Tibial artery (tissue), 4 donors: ENCODE results near the gene CDHR3.

ENCODE experiments used
- DNase-seq, 2 donors: peaks; one replicate each; pipeline ENCODE4 v3.0.0-alpha.2; 2019
- H3K27ac ChIP-seq, 2 donors: fragments of 200-600 bp; sonication (generic) in 1 of 2; 1 replicate in 1 of 2; 2 replicates in 1 of 2; pipeline ENCODE4 v1.5.1; 2018 to 2019; ENCODE audit warnings: mild to moderate bottlenecking in 1 of 2
- H3K27me3 ChIP-seq, 2 donors: fragments of 200-600 bp; sonication (generic) in 1 of 2; one replicate each; pipeline versions ENCODE4 v1.5.1 to v1.6.0; 2016 to 2019
- H3K36me3 ChIP-seq, 3 donors: fragments of 200-600 bp; sonication (generic) in 2 of 3; one replicate each; pipeline ENCODE4 v1.5.1; 2016 to 2019; ENCODE audit warnings: mild to moderate bottlenecking in 2 of 3
- H3K4me1 ChIP-seq, 4 donors: fragments of 200-600 bp; sonication (generic) in 2 of 4; 1 replicate in 3 of 4; 2 replicates in 1 of 4; pipeline ENCODE4 v1.5.1; 2016 to 2019
- H3K4me3 ChIP-seq, 2 donors: fragments of 200-600 bp; sonication (generic) in 1 of 2; 1 replicate in 1 of 2; 2 replicates in 1 of 2; pipeline ENCODE4 v1.5.1; 2018 to 2019; ENCODE audit warnings: mild to moderate bottlenecking in 2 of 2
- H3K9me3 ChIP-seq, 3 donors: fragments of 200-600 bp; sonication (generic) in 1 of 3; one replicate each; pipeline ENCODE4 v1.5.1; 2016 to 2019
- intact Hi-C: fragments of 100-400 bp; cut with DNase I; formaldehyde crosslinking; loops from one replicate; pipeline ENCODE4 v1.15.0; 2023; ENCODE audit warnings: low total_unique reads
- TF ChIP-seq, protein P1 (sequence below), 2 experiments: fragments of 200-600 bp in 1 of 2; fragments of 450-650 bp in 1 of 2; IDR thresholded peaks; one replicate each; pipeline ENCODE4 v1.5.1; 2017 to 2019; ENCODE audit warnings: antibody characterized with exemption in 2 of 2, mild to moderate bottlenecking in 1 of 2, moderate library complexity in 1 of 2

Gene CDHR3

GRCh38 chr7:106053109-106053508, 90.0 kb downstream of the CDHR3 start:
- no peak for DNase-seq
- Histone ChIP-seq H3K27me3 (no peaks in the 10 kb centered on the region), H3K27ac (no peak overlapping the region), H3K4me1 (peaks cover 0 to 16% (median 10%) of the 10 kb centered on the region in 4 donors), H3K9me3 (no peaks in the 10 kb centered on the region), H3K36me3 (no peaks in the 10 kb centered on the region), H3K4me3 (no peak overlapping the region)
- TF ChIP-seq, protein P1, sequence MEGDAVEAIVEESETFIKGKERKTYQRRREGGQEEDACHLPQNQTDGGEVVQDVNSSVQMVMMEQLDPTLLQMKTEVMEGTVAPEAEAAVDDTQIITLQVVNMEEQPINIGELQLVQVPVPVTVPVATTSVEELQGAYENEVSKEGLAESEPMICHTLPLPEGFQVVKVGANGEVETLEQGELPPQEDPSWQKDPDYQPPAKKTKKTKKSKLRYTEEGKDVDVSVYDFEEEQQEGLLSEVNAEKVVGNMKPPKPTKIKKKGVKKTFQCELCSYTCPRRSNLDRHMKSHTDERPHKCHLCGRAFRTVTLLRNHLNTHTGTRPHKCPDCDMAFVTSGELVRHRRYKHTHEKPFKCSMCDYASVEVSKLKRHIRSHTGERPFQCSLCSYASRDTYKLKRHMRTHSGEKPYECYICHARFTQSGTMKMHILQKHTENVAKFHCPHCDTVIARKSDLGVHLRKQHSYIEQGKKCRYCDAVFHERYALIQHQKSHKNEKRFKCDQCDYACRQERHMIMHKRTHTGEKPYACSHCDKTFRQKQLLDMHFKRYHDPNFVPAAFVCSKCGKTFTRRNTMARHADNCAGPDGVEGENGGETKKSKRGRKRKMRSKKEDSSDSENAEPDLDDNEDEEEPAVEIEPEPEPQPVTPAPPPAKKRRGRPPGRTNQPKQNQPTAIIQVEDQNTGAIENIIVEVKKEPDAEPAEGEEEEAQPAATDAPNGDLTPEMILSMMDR (IDR thresholded peaks at IDR 0.05): no peak
- intact Hi-C loops: no loop called here

GRCh38 chr7:106054156-106054910, 91.3 kb downstream of the CDHR3 start:
- no peaks in the 10 kb centered on the region for H3K9me3 ChIP-seq
- H3K4me3 ChIP-seq: no peak overlapping the region
- H3K36me3 ChIP-seq: no peaks in the 10 kb centered on the region
- H3K27ac ChIP-seq: no peak overlapping the region
- H3K4me1 ChIP-seq: peaks cover 0 to 26% (median 10%) of the 10 kb centered on the region in 4 donors
- TF ChIP-seq, protein P1 (IDR thresholded peaks at IDR 0.05): no peak
- H3K27me3 ChIP-seq: no peaks in the 10 kb centered on the region
- DNase-seq: no peak
- intact Hi-C loops: no loop called here

- intact Hi-C loops: no loop called here
Observed at GRCh38 chr7:106054971-106055532, 92.0 kb downstream of the CDHR3 start.

GRCh38 chr7:106056513-106057203, 93.6 kb downstream of the CDHR3 start:
- peak; percentile 66 to 81 for DNase-seq
- Histone ChIP-seq H3K4me3 (no peak overlapping the region), H3K9me3 (no peaks in the 10 kb centered on the region), H3K27me3 (no peaks in the 10 kb centered on the region), H3K36me3 (no peaks in the 10 kb centered on the region), H3K27ac (no peak overlapping the region), H3K4me1 (peaks cover 0 to 13% (median 2%) of the 10 kb centered on the region in 4 donors)
- TF ChIP-seq, protein P1 (IDR thresholded peaks at IDR 0.05): peak; percentile 89 to 92
- intact Hi-C loops: loop anchor here (1.0 kb wide), 1 partner anchor 97 kb away; no protein-coding TSS in a partner anchor

More at GRCh38 chr7:106054971-106055532, 92.0 kb downstream of the CDHR3 start:
- H3K36me3 ChIP-seq: no peaks in the 10 kb centered on the region
- H3K9me3 ChIP-seq: no peaks in the 10 kb centered on the region
- H3K4me3 ChIP-seq: no peak overlapping the region
- H3K4me1 ChIP-seq: peaks cover 0 to 23% (median 10%) of the 10 kb centered on the region in 4 donors
- no peak for DNase-seq
- H3K27ac ChIP-seq: no peak overlapping the region
- TF ChIP-seq, protein P1 (IDR thresholded peaks at IDR 0.05): no peak
- no peaks in the 10 kb centered on the region for H3K27me3 ChIP-seq

GRCh38 chr7:106057204-106057961, 94.3 kb downstream of the CDHR3 start:
- DNase-seq: no peak
- H3K9me3 ChIP-seq: no peaks in the 10 kb centered on the region
- H3K36me3 ChIP-seq: no peaks in the 10 kb centered on the region
- no peak overlapping the region for H3K27ac ChIP-seq
- no peaks in the 10 kb centered on the region for H3K27me3 ChIP-seq
- H3K4me1 ChIP-seq: peaks cover 0 to 13% (median 2%) of the 10 kb centered on the region in 4 donors
- intact Hi-C loops: loop anchor here (1.0 kb wide), 1 partner anchor 96 kb away; no protein-coding TSS in a partner anchor
- TF ChIP-seq, protein P1 (IDR thresholded peaks at IDR 0.05): no peak
- no peak overlapping the region for H3K4me3 ChIP-seq
